ENCODE measurements around the gene ECM1.

Gene ECM1

DNA sequence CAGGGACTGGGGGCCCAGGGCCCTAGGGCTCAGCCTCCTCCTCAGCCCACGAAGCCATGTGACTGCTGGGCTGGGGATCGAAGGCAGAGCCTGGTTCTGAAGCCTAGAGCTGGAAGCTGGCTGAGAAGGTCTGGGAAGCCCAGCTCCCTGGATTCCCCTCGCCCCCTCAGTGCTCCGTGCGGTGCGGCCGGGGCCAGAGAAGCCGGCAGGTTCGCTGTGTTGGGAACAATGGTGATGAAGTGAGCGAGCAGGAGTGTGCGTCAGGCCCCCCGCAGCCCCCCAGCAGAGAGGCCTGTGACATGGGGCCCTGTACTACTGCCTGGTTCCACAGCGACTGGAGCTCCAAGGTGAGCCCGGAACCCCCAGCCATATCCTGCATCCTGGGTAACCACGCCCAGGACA lies 50.4 kb downstream of the ECM1 start:
- no peak for TF ChIP-seq POLR2AphosphoS5 (IDR thresholded peaks at IDR 0.05; ENCODE audit: low read depth)
- no peak for TF ChIP-seq GABPA (IDR thresholded peaks at IDR 0.05; ENCODE audit: low read depth)
- TF ChIP-seq REST (IDR thresholded peaks at IDR 0.05; ENCODE audit: insufficient replicate concordance, low read depth): no peak
- no peak for TF ChIP-seq SPI1 (IDR thresholded peaks at IDR 0.05; ENCODE audit: borderline replicate concordance, low read depth)
- TF ChIP-seq CTCF (IDR thresholded peaks at IDR 0.05; ENCODE audit: insufficient read depth, low read length): no peak
- DNase-seq (ENCODE audit: low read depth in 1 of 2, low spot score in 1 of 2): no peak
- Histone ChIP-seq H3K27me3 (ENCODE audit: insufficient read depth, poor library complexity, severe bottlenecking) (no peaks in the 10 kb centered on the region), H3K4me3 (replicated peaks; ENCODE audit: insufficient read depth, low read length) (no peak overlapping the region), H3K27ac (replicated peaks) (no peak overlapping the region)

GRCh38 chr1:150558761-150559655 lies 51.1 kb downstream of the ECM1 start:
- no peak for TF ChIP-seq GABPA (IDR thresholded peaks at IDR 0.05; ENCODE audit: low read depth)
- no peak for TF ChIP-seq CTCF (IDR thresholded peaks at IDR 0.05; ENCODE audit: insufficient read depth, low read length)
- no peak for TF ChIP-seq POLR2AphosphoS5 (IDR thresholded peaks at IDR 0.05; ENCODE audit: low read depth)
- TF ChIP-seq SPI1 (IDR thresholded peaks at IDR 0.05; ENCODE audit: borderline replicate concordance, low read depth): no peak
- no peak for TF ChIP-seq REST (IDR thresholded peaks at IDR 0.05; ENCODE audit: insufficient replicate concordance, low read depth)

DNA sequence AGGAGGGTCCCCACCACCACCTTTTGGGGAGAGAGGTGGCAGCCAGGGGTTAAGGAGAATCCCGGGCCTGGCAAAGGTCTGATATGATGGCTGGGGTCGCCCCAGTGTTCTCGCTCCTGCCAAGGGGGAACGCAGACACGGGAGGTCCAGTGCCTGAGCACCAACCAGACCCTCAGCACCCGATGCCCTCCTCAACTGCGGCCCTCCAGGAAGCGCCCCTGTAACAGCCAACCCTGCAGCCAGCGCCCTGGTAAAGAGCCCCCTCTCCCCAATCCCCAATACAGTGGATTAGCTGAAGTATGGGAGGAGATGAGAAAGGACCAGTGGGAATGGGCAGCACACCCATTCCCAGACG lies 51.7 kb downstream of the ECM1 start:
- H3K4me3 ChIP-seq (replicated peaks; ENCODE audit: insufficient read depth, low read length): no peak overlapping the region
- no peak for DNase-seq (ENCODE audit: low read depth in 1 of 2, low spot score in 1 of 2)
- no peak for TF ChIP-seq GABPA (IDR thresholded peaks at IDR 0.05; ENCODE audit: low read depth)
- TF ChIP-seq POLR2AphosphoS5 (IDR thresholded peaks at IDR 0.05; ENCODE audit: low read depth): no peak
- no peaks in the 10 kb centered on the region for H3K27me3 ChIP-seq (ENCODE audit: insufficient read depth, poor library complexity, severe bottlenecking)
- no peak overlapping the region for H3K27ac ChIP-seq (replicated peaks)

More at GRCh38 chr1:150558761-150559655, 51.1 kb downstream of the ECM1 start:
- H3K4me3 ChIP-seq (replicated peaks; ENCODE audit: insufficient read depth, low read length): no peak overlapping the region
- no peak overlapping the region for H3K27ac ChIP-seq (replicated peaks)
- H3K27me3 ChIP-seq (ENCODE audit: insufficient read depth, poor library complexity, severe bottlenecking): no peaks in the 10 kb centered on the region
- DNase-seq (ENCODE audit: low read depth in 1 of 2, low spot score in 1 of 2): no peak

GRCh38 chr1:150560011-150560438 lies 52.1 kb downstream of the ECM1 start:
- no peaks in the 10 kb centered on the region for H3K27me3 ChIP-seq (ENCODE audit: insufficient read depth, poor library complexity, severe bottlenecking)
- H3K27ac ChIP-seq (replicated peaks): no peak overlapping the region
- TF ChIP-seq CTCF (IDR thresholded peaks at IDR 0.05; ENCODE audit: insufficient read depth, low read length) (peak; percentile 94), REST (IDR thresholded peaks at IDR 0.05; ENCODE audit: insufficient replicate concordance, low read depth) (no peak)
- H3K4me3 ChIP-seq (replicated peaks; ENCODE audit: insufficient read depth, low read length): no peak overlapping the region
- DNase-seq (ENCODE audit: low read depth in 1 of 2, low spot score in 1 of 2): peak in 1 of 2 experiments; percentile 73
